ENCODE results near the gene OR4D11. TPM values are rescaled to one million over a fixed set of nuclear protein-coding genes. Genes with fewer than 3 reads are reported as not detected.

The OR4D11 gene
- total and polyA plus RNA-seq, 4 donors = not detected

- Histone ChIP-seq H3K27ac (ENCODE audit: low read depth in 1 of 2, low read length in 1 of 2) (no peak within 1 kb of the TSS), H3K9ac (ENCODE audit: insufficient read depth in 1 of 2, low read length in 2 of 2) (no peak within 1 kb of the TSS), H3K9me3 (ENCODE audit: control insufficient read depth in 4 of 4, insufficient read depth in 3 of 4, low read length in 3 of 4) (no peaks in the 10 kb centered on the region), H3K4me3 (no peak within 1 kb of the TSS), H3K27me3 (ENCODE audit: control insufficient read depth in 3 of 3, insufficient read depth in 3 of 3, low read length in 2 of 3) (no peaks in the 10 kb centered on the region), H3K4me1 (ENCODE audit: control insufficient read depth in 5 of 5, insufficient read depth in 5 of 5, low read length in 5 of 5) (no peaks in the 10 kb centered on the region), H3K36me3 (ENCODE audit: control insufficient read depth in 4 of 4, insufficient read depth in 4 of 4, low read length in 4 of 4) (no peaks in the 10 kb centered on the region)
- DNase-seq (no peak), ATAC-seq (ENCODE audit: insufficient read depth, low FRiP score) (no peak)
- TF ChIP-seq CTCF (IDR thresholded peaks at IDR 0.05; ENCODE audit: control extremely low read depth, extremely low read depth) = no peak
Observed at GRCh38 chr11:59473015-59473414, 30.4 kb upstream of the OR4D11 start, which contains the start of gene OR4D10. Gene OR4D10, plus strand, starts transcription at chr11:59473315. Its CDS starts 4,115 bp downstream, at chr11:59477430.

GRCh38 chr11:59475176-59475575 is 28.2 kb upstream of the OR4D11 start:
- ATAC-seq (ENCODE audit: insufficient read depth, low FRiP score) (no peak), DNase-seq (peak in 2 of 3 donors; percentile 4 to 11)
- Histone ChIP-seq H3K27me3 (ENCODE audit: control insufficient read depth in 3 of 3, insufficient read depth in 3 of 3, low read length in 2 of 3) (no peaks in the 10 kb centered on the region), H3K9ac (ENCODE audit: insufficient read depth in 1 of 2, low read length in 2 of 2) (no peak overlapping the region), H3K4me1 (ENCODE audit: control insufficient read depth in 5 of 5, insufficient read depth in 5 of 5, low read length in 5 of 5) (no peaks in the 10 kb centered on the region), H3K27ac (ENCODE audit: low read depth in 1 of 2, low read length in 1 of 2) (no peak overlapping the region), H3K4me3 (no peak overlapping the region), H3K36me3 (ENCODE audit: control insufficient read depth in 4 of 4, insufficient read depth in 4 of 4, low read length in 4 of 4) (no peaks in the 10 kb centered on the region), H3K9me3 (ENCODE audit: control insufficient read depth in 4 of 4, insufficient read depth in 3 of 4, low read length in 3 of 4) (no peaks in the 10 kb centered on the region)
- 50 to 53% methylated on average over 9 of the region's 9 CpGs for WGBS, 2 donors
- TF ChIP-seq CTCF (IDR thresholded peaks at IDR 0.05; ENCODE audit: control extremely low read depth, extremely low read depth) = no peak

- TF ChIP-seq CTCF (IDR thresholded peaks at IDR 0.05; ENCODE audit: control extremely low read depth, extremely low read depth) = no peak
- Histone ChIP-seq H3K4me3 (no peak overlapping the region), H3K9me3 (ENCODE audit: control insufficient read depth in 4 of 4, insufficient read depth in 3 of 4, low read length in 3 of 4) (no peaks in the 10 kb centered on the region), H3K27ac (ENCODE audit: low read depth in 1 of 2, low read length in 1 of 2) (no peak overlapping the region), H3K36me3 (ENCODE audit: control insufficient read depth in 4 of 4, insufficient read depth in 4 of 4, low read length in 4 of 4) (no peaks in the 10 kb centered on the region), H3K9ac (ENCODE audit: insufficient read depth in 1 of 2, low read length in 2 of 2) (no peak overlapping the region), H3K27me3 (ENCODE audit: control insufficient read depth in 3 of 3, insufficient read depth in 3 of 3, low read length in 2 of 3) (no peaks in the 10 kb centered on the region), H3K4me1 (ENCODE audit: control insufficient read depth in 5 of 5, insufficient read depth in 5 of 5, low read length in 5 of 5) (no peaks in the 10 kb centered on the region)
- DNase-seq = no peak
- no peak for ATAC-seq (ENCODE audit: insufficient read depth, low FRiP score)
Observed at GRCh38 chr11:59479906-59480305, 23.5 kb upstream of the OR4D11 start.

GRCh38 chr11:59480359-59480758 is 23.0 kb upstream of the OR4D11 start:
- 79 to 89% methylated on average over 3 of the region's 3 CpGs for WGBS, 2 donors
- Histone ChIP-seq H3K36me3 (ENCODE audit: control insufficient read depth in 4 of 4, insufficient read depth in 4 of 4, low read length in 4 of 4) (no peaks in the 10 kb centered on the region), H3K27ac (ENCODE audit: low read depth in 1 of 2, low read length in 1 of 2) (no peak overlapping the region), H3K9ac (ENCODE audit: insufficient read depth in 1 of 2, low read length in 2 of 2) (no peak overlapping the region), H3K9me3 (ENCODE audit: control insufficient read depth in 4 of 4, insufficient read depth in 3 of 4, low read length in 3 of 4) (no peaks in the 10 kb centered on the region), H3K27me3 (ENCODE audit: control insufficient read depth in 3 of 3, insufficient read depth in 3 of 3, low read length in 2 of 3) (no peaks in the 10 kb centered on the region), H3K4me3 (no peak overlapping the region), H3K4me1 (ENCODE audit: control insufficient read depth in 5 of 5, insufficient read depth in 5 of 5, low read length in 5 of 5) (no peaks in the 10 kb centered on the region)
- TF ChIP-seq CTCF (IDR thresholded peaks at IDR 0.05; ENCODE audit: control extremely low read depth, extremely low read depth) = no peak
- DNase-seq (no peak), ATAC-seq (ENCODE audit: insufficient read depth, low FRiP score) (no peak)

All from lung (tissue), 12 donors.